ENCODE data around the gene ABO.
"Not testable (repeated sequence)": the region's sequence is repeated elsewhere in the genome, so short reads cannot be mapped to it uniquely, and the experiment has no call there.

ABO gene

DNA sequence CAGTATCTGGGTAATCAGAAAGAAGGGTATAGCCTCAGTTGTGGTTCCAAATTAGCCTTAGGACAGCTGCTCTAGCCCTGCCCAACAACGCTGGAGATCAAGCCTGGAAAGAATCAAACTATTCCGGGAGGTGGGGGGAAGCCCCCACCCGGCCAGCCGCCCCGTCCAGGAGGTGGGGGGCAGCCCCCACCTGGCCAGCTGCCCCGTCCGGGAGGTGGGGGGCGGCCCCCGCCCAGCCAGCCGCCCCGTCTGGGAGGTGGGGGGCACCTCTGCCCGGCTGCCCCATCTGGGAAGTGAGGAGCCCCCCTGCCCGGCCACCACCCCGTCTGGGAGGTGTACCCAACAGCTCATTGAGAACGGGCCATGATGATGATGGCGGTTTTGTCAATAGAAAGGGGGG, 25.0 kb upstream of the ABO start:
- DNase-seq; in situ Hi-C loops (cut with MboI; ENCODE audit: low pct_unique_long_range_greater_than_20kb, low sequenced_read_pairs): not testable (repeated sequence)

DNA sequence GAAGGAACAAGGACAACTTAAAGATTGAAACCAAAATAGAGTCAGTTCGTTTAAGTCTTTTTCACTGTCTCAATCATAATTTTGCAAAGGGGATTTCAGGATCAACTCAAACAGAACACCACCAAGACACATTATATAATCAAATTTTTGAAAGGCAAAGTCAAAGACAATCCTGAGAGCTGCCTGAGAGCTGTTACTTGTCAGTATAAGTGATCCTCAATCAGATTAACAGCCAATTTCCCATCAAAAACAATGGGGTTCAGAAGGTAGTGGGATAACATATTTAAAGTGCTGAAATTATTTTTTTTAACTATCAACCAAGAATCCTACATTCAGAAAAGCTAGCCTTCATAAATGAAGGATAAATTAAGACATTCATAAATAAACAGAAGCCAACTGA, 19.3 kb upstream of the ABO start:
- in situ Hi-C loops (cut with MboI; ENCODE audit: low pct_unique_long_range_greater_than_20kb, low sequenced_read_pairs), result no loop called here

DNA sequence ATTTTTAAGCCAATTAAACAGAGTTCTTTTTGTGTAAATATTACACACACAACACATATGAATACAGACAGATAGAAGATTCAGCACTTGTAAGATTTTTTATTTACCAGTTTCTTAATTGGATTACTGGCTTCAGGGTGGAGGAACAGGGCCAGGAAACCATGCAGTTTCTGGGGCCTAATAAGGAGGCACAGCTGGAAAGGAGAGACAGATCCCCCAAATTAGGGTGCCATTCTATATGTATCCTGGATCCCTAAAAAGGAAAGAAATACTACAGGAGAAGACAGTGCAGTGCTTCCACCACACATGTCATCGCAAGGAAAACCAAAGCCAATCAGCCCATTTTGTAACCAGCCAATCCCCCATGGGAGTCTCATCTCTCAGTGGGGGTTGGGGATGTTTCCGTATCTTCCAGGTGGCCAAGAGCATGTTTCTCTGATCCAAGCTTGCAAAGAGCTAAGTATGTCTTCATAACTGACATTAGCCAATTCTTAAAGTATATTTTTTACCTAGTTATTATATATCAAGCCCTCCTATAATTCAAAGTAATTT, 15.8 kb upstream of the ABO start:
- DNase-seq, result no peak
- in situ Hi-C loops (cut with MboI; ENCODE audit: low pct_unique_long_range_greater_than_20kb, low sequenced_read_pairs), result no loop called here

More for the DNA sequence above, 19.3 kb upstream of the ABO start:
- no peak for DNase-seq

DNA sequence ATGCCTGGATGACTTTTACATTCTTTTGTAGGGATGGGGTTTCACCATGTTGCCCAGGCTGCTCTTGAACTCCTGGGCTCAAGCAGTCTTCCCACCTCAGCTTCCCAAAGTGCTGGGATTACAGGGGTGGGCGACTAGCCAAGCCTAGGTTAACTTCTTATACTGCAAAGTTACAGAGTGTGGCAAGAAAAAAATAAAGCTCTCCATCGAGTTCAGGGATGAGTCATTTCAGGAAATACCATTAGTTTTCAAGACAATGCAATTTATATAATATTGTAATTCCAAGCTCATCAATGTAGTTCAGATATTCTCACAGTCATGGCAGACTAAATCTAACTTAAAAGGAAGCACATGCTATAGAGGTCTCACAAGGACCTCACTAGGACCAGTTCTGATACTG, 11.5 kb upstream of the ABO start:
- in situ Hi-C loops (cut with MboI; ENCODE audit: low pct_unique_long_range_greater_than_20kb, low sequenced_read_pairs), result no loop called here
- no peak for DNase-seq

DNA sequence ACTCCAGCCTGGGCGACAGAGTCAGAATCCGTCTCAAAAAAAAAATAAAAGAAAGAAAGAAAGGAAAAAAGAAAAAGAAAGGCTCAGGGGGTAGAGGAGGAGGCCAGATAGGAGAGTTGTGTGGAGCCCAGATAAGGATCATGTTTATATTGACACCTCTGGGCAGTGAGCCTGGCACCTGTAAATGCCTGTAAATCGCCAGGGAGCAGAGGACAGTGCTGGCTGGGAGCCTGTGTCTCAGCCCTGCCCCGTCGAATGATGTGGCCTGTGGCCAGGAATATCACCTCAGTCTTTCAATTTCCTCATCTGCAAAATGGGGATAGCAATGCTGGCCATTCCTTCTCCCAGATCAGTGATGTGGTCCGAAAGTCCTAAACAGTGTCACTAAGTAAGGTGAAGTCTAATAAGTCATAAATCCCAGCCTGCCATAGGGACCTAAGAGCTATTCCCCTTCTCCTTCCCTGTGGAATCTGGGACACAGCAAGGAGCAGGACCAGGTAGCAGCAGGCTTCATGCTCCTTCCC, 10.3 kb upstream of the ABO start:
- DNase-seq, result no peak
- in situ Hi-C loops (cut with MboI; ENCODE audit: low pct_unique_long_range_greater_than_20kb, low sequenced_read_pairs), result no loop called here

DNA sequence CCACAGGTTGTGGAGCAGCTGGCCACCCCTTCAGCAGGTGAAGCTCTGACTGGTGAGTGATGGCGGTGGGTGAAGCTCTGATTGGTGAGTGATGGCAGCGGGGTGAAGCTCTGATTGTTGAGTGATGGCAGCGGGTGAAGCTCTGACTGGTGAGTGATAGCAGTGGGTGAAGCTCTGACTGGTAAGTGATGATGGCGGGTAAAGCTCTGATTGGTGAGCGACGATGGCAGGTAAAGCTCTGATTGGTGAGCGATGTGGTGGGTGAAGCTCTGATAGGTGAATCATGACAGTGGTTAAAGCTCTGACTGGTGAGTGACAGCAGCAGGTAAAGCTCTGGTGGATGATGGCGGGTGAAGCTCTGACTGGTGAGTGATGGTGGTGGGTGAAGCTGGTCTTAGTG, 9.4 kb upstream of the ABO start:
- no peak for DNase-seq
- in situ Hi-C loops (cut with MboI; ENCODE audit: low pct_unique_long_range_greater_than_20kb, low sequenced_read_pairs), result no loop called here

DNA sequence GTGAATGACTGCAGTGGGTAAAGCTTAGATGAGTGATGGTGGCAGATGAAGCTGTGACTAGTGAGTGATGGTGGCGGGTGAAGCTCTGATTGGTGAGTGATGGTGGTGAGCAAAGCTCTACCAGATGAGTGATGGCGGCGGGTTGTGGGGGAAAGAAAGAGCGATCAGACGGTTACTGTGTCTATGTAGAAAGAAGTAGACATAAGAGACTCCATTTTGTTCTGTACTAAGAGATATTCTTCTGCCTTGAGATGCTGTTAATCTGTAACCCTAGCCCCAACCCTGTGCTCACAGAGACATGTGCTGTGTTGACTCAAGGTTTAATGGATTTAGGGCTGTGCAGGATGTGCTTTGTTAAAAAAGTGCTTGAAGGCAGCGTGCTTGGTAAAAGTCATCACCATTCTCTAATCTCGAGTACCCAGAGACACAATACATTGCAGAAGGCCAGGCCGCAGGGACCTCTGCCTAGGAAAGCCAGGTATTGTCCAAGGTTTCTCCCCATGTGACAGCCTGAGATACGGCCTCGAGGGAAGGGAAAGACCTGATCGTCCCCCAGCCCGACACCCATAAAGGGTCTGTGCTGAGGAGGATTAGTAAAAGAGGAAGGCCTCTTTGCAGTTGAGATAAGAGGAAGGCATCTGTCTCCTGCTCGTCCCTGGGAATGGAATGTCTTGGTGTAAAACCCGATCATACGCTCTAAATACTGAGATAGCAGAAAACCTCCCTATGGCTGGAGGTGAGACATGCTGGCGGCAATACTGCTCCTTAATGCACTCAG, 8.4 kb upstream of the ABO start:
- in situ Hi-C loops (cut with MboI; ENCODE audit: low pct_unique_long_range_greater_than_20kb, low sequenced_read_pairs); DNase-seq: not testable (repeated sequence)

DNA sequence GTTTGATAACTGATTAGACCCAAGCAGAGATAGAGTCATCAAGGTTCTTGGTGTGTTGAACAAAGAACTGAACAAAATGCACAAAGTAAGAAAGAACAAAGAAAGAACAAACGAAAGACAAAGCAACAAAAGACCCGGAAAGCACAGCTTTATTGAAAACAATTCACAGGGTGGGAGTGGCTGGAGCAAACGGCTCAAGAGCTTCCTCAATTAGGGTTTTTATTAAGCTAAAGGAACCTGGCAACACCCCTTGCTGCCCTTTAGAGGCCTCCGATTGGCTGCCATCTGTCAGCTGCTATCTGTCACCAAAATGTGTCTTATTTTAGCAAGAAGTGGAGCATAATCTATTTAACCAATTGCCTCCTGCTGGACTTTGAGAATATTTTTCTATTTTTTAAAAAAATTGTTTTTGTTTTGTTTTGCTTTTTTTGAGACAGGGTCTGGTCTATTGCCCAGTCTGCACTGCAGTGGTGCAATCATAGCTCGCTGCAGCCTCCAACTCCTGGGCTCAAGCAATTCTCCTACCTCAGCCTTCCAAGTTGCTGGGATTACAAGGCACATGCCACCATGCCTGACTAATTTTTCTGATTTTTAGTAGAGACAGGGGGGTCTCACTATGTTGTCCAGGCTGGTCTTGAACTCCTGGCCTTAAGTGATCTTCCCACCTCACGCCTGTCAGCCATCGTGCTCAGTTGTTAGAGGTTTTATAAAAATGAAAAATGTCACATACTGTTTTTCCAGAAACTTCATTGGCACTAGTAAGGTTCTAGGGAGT, 7.7 kb upstream of the ABO start:
- in situ Hi-C loops (cut with MboI; ENCODE audit: low pct_unique_long_range_greater_than_20kb, low sequenced_read_pairs), result no loop called here
- peak; percentile 12 for DNase-seq

DNA sequence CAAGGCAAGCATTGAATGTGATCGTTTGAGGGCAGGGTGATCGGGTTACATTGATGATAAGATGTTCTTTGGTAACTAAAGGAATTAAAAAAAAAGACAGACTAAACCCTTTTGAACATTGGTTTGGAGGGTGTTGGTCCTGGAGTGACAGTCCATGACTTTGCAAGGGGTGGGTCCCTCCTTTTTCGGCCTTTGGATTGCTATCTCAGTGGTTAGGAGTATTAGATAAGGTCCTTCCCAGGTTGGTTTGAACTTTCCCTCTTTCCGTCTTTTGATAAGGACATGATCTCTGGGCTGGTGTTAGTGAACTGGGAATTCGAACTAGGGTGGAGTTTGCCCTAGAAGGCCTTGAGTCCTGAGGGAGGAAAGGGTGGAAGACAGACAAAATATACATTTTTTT, 5.4 kb upstream of the ABO start:
- in situ Hi-C loops (cut with MboI; ENCODE audit: low pct_unique_long_range_greater_than_20kb, low sequenced_read_pairs), result no loop called here
- no peak for DNase-seq

DNA sequence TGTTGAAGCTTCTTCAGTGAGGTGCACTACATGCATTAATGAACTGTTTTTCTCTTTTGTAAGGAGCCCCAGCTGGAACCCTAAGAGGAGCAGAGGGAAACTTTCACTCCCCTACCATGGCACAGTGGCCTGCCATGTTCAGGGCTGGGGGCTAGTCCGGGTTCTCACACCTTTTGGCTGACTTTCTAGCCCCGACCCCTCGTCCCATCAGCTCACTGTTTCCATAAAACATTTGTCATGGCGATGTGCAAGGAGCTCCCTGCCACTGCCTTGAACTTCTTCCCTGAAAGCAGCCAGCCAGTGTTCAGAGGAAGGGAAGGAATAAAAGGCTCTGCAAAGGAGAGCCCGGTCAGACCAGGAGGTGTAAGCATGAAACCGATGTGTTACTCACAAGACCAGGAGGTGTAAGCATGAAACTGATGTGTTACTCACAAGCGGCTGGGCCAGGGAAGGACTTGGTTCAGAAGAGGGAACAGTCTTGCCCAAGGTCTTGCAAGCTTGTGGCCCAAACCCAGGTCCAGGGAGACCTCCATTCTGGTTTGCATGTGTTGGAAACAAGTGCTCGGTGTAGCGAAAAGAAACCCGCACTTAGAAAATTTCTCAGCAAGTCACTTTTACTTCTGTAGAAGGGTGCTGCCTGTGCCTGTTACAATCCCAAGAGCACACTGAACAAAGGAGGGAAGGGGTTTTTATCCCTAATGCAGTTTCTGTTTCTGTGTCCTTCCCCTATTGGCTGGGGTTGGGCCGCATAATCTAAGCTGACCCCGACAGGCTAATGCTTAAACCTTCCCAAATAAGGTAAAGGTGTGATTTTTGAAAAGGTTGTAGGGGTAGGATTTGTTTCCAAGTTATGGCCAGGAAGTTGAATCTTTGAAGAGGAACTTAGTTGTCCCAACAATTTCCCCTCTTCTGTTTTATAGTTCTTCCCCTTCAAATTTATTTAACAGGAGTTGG, 3.4 kb upstream of the ABO start:
- in situ Hi-C loops (cut with MboI; ENCODE audit: low pct_unique_long_range_greater_than_20kb, low sequenced_read_pairs), result no loop called here
- DNase-seq, result no peak

DNA sequence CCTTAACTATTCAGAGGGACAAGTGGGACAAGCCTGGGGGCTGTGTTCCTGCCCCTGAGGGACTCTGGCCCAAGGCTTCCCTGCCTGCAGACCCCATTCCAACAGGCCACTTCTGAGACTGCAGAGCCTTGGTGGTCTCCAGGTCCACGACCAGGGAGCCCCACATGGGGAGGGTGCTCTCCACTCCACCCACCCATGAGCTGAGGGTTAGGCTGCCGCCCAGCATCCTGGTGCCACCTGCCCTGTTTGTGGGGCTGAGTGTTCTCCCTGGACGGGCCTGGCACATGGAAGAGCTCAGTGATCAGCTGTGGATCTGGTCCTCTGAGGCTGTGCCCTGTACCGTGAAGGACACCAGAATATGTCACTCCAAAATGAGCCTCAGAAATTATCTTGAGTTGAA, 2.5 kb upstream of the ABO start:
- in situ Hi-C loops (cut with MboI; ENCODE audit: low pct_unique_long_range_greater_than_20kb, low sequenced_read_pairs), result no loop called here
- DNase-seq, result no peak

DNA sequence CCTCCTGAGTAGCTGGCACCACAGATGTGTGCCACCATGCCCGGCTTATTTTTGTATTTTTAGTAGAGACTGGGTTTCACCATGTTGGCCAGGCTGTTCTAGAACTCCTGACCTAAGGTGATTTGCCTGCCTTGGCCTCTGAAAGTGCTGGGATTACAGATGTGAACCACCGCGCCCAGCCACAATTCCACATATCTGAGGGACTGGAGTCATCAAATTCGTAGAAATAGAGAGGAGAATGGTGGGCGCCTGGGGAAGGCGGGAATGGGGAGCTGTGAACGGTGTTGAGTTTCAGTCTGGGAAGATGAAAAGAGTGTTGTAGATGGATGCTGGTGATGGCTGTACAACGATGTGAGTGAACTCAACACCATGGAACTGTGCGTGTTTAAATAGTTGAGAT, 1.9 kb upstream of the ABO start:
- in situ Hi-C loops (cut with MboI; ENCODE audit: low pct_unique_long_range_greater_than_20kb, low sequenced_read_pairs), result no loop called here
- no peak for DNase-seq

DNA sequence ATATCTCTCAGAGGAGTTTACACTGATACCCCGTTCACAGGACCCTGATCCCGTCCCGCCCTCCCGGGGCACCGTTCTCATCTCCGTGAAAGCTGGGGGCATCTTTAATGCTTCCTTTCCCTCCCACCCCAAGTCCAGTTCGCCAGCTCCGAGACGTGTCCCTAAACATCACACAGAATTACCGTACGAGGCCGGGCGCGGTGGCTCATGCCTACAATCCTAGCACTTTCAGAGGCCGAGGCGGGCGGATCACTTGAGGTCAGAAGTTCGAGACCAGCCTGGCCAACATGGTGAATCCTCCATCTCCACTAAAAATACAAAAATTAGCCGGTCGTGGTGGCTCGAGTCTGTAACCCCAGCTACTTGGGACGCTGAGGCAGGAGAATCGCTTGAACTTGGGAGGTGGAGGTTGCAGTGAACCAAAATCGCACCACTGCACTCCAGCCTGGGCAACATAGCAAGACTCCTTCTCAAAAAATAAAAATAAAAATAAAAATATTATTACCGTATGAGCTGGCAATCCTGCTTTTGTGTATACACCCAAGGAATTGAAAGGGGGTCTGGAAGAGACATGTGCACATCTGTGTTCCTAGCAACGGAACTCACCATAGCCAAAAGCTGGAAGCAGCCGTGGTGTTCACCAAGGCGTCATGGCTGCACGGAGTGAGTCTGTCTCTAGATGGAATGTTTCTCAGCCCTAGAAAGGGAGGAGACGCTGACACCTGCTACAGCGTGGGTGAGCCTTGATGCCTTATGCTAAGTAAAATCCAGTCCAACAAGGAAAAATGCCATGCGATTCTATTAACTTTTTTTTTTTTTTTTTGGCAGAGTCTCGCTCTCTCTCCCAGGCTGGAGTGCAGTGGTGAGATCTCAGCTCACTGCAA, 1.2 kb upstream of the ABO start:
- DNase-seq, result no peak
- in situ Hi-C loops (cut with MboI; ENCODE audit: low pct_unique_long_range_greater_than_20kb, low sequenced_read_pairs), result no loop called here

DNA sequence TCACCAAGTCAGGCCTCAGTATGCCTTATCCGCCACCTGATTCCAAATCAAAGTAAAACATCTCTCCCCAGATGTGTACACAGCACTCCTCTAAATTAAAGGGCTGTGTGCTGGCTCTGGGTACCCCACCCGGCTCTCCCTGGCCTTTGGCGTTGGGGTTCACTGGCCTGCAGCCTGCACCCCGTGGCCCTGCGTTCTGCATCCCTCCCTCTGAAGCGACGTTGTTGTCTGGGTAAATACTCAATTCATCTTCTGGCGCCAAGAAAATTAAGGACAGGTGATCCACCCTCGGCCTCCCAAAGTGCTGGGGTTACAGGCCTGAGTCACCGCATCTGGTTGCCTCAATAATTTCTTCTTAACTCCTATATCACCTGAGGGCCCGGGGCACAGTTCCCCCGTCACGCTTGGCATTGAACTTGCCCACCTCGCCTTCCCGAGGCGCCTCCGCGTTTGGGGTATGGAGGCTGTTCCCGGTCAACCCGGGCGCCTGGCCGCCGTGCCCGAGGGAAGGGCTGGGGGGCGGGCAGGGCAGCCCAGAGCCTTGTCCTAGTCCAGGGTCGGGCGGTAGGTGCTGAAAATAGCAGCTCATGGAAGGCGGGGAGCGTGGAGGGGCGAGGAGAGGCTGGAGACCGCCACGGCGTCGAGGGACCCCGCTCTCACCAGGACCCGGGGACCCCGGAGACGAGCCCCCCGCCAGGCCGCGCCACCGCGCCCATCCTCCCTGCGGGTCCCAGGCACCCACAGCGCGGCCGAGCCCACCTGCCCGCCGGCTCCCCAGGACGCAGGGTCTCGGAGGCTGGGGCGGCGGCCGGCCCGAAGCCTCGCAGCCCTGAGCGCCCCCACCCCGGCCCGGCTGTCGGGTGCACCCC, 531 bp downstream of the ABO start:
- DNase-seq, result no peak
- in situ Hi-C loops (cut with MboI; ENCODE audit: low pct_unique_long_range_greater_than_20kb, low sequenced_read_pairs), result no loop called here

DNA sequence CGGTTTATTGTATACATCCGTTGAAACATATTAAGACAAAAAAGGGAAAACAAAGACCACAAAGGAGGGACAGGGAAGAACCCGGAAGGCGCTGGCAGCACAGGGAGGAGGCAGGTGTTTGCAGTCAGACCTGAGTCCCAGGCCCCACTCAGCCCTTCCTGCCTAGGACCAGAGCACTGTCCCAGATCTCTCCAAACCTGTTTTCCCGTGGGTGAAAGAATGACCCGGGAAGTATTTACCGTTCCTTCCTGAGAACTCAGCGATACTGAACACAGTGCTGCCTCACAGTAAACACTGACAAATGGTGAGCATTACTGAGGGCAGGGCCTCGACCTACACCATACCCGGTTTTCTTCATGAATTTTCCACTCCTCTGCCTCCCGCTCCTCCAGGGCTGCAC, 1.2 kb downstream of the ABO start:
- in situ Hi-C loops (cut with MboI; ENCODE audit: low pct_unique_long_range_greater_than_20kb, low sequenced_read_pairs), result no loop called here
- no peak for DNase-seq

DNA sequence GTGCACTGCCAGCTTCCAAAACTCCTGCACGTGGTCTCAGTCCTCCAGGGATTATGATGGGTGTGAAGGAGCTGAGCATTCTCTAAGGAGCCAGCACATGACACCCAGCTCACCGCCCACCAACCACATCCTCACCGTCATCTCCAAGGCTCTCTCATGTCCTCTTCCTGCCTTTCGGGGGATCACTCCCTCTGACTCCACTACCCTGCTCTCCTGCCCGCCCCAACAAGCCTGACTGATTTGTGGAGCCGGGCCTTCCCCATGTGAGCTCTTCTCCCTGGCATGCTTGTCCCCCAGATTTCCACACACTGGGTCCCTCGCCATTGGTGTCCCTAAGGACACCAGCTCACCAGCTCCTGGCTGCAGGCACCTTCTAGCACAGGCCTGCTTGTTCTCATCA, 1.9 kb downstream of the ABO start:
- in situ Hi-C loops (cut with MboI; ENCODE audit: low pct_unique_long_range_greater_than_20kb, low sequenced_read_pairs), result no loop called here
- no peak for DNase-seq

DNA sequence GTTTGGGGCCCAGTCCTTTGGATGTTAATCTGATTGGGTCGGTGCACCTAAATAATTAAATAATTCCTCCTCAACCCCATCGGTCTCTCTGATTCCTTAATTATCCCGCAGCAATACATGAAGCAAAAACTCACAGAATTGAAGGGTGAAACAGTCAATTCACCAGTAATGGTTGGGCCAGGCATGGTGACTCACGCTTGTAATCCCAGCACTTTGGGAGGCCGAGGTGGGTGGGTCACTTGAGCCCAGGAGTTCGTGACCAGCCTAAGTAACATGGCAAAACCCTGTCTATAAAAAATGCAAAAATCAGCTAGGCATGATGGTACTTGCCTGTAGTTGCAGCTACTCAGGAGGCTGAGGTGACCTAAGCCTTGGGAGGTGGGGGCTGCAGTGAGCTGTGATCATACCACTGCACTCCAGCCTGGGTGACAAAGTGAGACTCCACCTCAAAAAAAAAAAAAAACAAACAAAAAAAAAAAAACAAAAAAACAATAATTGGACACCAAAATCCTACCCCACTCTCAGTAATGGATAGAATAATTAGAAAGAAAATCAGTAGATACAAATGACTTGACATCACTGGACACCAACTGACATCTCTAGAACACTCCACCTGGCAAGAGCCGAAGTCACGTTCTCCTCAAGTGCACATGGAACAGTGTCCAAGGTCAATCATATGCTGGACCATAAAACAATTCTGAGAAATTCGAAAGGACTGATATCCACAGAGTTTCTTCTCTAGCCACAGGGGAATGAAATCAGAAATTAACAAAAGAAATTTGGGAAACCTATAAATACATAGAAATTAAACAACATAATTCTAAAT, 5.3 kb downstream of the ABO start:
- in situ Hi-C loops (cut with MboI; ENCODE audit: low pct_unique_long_range_greater_than_20kb, low sequenced_read_pairs), result no loop called here
- no peak for DNase-seq

All from KBM-7 (cell line).